Uterus (tissue), 2 donors: ENCODE data around the gene SHC1.

ENCODE experiments used
- CTCF ChIP-seq, 4 experiments: fragments of 200-600 bp in 2 of 4; fragments of 450-650 bp in 2 of 4; sonication (generic) in 2 of 4; IDR thresholded peaks; one replicate each; pipeline ENCODE4 v1.5.1; 2016 to 2019; ENCODE audit warnings: antibody characterized with exemption in 4 of 4, mild to moderate bottlenecking in 2 of 4, moderate library complexity in 1 of 4
- POLR2A ChIP-seq, 2 donors: fragments of 450-650 bp; IDR thresholded peaks; one replicate each; pipeline ENCODE4 v1.6.1; 2016; ENCODE audit warnings: antibody characterized with exemption in 2 of 2, mild to moderate bottlenecking in 1 of 2, moderate library complexity in 1 of 2

- TF ChIP-seq CTCF (IDR thresholded peaks at IDR 0.05) (no peak), POLR2A (IDR thresholded peaks at IDR 0.05) (no peak)
Observed at GRCh38 chr1:154957091-154957657, 13.4 kb downstream of the SHC1 start.
